H1 (cell line): ENCODE data around the gene EMC6. TPM values are rescaled to one million over a fixed set of nuclear protein-coding genes. Genes with fewer than 3 reads are reported as not detected.

Source experiments
- CTCF ChIA-PET: fragments of 300-600 bp; sonication (Branson Sonifier 250); formaldehyde crosslinking; loops from one replicate; lab custom pipeline; 2021; ENCODE audit not compliant: partially characterized antibody; lab: Charles Lee
- POLR2A ChIA-PET: fragments of 300-600 bp; sonication (Branson Sonifier 250); formaldehyde crosslinking; loops from one replicate; lab custom pipeline; 2021; ENCODE audit warnings: inconsistent platforms; ENCODE audit not compliant: partially characterized antibody; lab: Charles Lee
- DNase-seq, 2 experiments: peaks; one replicate each; pipeline versions ENCODE4 v3.0.0 to v3.0.0-alpha.2; 2010 to 2022; ENCODE audit warnings: low spot score in 2 of 2, low read depth in 1 of 2, mixed read lengths in 1 of 2
- FAIRE-seq: peaks from 2 replicates; lab custom pipeline; 2011; peaks lifted over from hg19 to GRCh38; lab: Jason Lieb, UNC
- H2AFZ ChIP-seq: 2 replicates; pipeline ENCODE4 v1.8.1; 2012; ENCODE audit warnings: low read length, inconsistent platforms
- H2AK5ac ChIP-seq: 2 replicates; pipeline ENCODE4 v1.6.1; 2013; ENCODE audit warnings: low read depth, low read length
- H2BK120ac ChIP-seq: replicated peaks from 2 replicates; pipeline ENCODE3; 2013; ENCODE audit warnings: low read depth, low read length, inconsistent platforms
- H2BK12ac ChIP-seq: 2 replicates; pipeline ENCODE4 v1.6.1; 2013; ENCODE audit warnings: low read depth, low read length
- H2BK15ac ChIP-seq: 2 replicates; pipeline ENCODE4 v1.6.1; 2013; ENCODE audit warnings: low read length
- H2BK20ac ChIP-seq: 2 replicates; pipeline ENCODE4 v1.6.1; 2013; ENCODE audit warnings: low read length
- H2BK5ac ChIP-seq: 2 replicates; pipeline ENCODE4 v1.6.1; 2013; ENCODE audit warnings: low read depth, low read length
- H3K14ac ChIP-seq: 2 replicates; pipeline ENCODE4 v1.6.1; 2013; ENCODE audit warnings: inconsistent platforms; ENCODE audit not compliant: insufficient read length
- H3K18ac ChIP-seq: 2 replicates; pipeline ENCODE4 v1.6.1; 2013; ENCODE audit warnings: low read length; ENCODE audit errors: extremely low read depth
- H3K23ac ChIP-seq: 2 replicates; pipeline ENCODE4 v1.6.1; 2013; ENCODE audit warnings: inconsistent platforms; ENCODE audit not compliant: insufficient read length
- H3K23me2 ChIP-seq: 2 replicates; pipeline ENCODE4 v1.6.1; 2013; ENCODE audit warnings: low read depth, low read length
- H3K27ac ChIP-seq: 2 replicates; pipeline ENCODE4 v1.6.1; 2011; ENCODE audit warnings: low read depth, low read length, inconsistent platforms
- H3K27me3 ChIP-seq, 4 experiments: replicated peaks in 1 of 4; 1 replicate in 1 of 4; 2 replicates in 3 of 4; pipeline versions ENCODE4 v1.6.1 to v1.8.1; 2011 to 2013; ENCODE audit warnings: low read length in 3 of 4, mild to moderate bottlenecking in 3 of 4, inconsistent platforms in 2 of 4, mixed read lengths in 2 of 4, moderate library complexity in 1 of 4; ENCODE audit not compliant: control insufficient read depth in 3 of 4, insufficient read depth in 3 of 4; ENCODE audit errors: extremely low read depth in 1 of 4
- H3K36me3 ChIP-seq, 4 experiments: 2 replicates each; pipeline versions ENCODE4 v1.6.1 to v1.8.1; 2011 to 2013; ENCODE audit warnings: mild to moderate bottlenecking in 4 of 4, low read length in 3 of 4, moderate library complexity in 2 of 4, control low read depth in 1 of 4, inconsistent platforms in 1 of 4; ENCODE audit not compliant: insufficient read depth in 4 of 4, control insufficient read depth in 2 of 4
- H3K4ac ChIP-seq: replicated peaks from 2 replicates; pipeline ENCODE3; 2013; ENCODE audit warnings: low read length, low read depth, mixed read lengths, inconsistent platforms; ENCODE audit not compliant: insufficient read length
- H3K4me1 ChIP-seq, 4 experiments: replicated peaks in 1 of 4; 1 replicate in 1 of 4; 2 replicates in 3 of 4; pipeline versions ENCODE4 v1.6.1 to v1.8.1; 2011 to 2013; ENCODE audit warnings: low read length in 3 of 4, inconsistent platforms in 2 of 4, mixed read lengths in 1 of 4; ENCODE audit not compliant: insufficient read depth in 4 of 4, control insufficient read depth in 3 of 4
- H3K4me2 ChIP-seq, 2 experiments: 2 replicates each; pipeline versions ENCODE4 v1.6.1 to v1.8.1; 2011 to 2013; ENCODE audit warnings: low read depth in 2 of 2, low read length in 2 of 2, control low read depth in 1 of 2, inconsistent platforms in 1 of 2, mild to moderate bottlenecking in 1 of 2; ENCODE audit not compliant: insufficient read depth in 1 of 2
- H3K4me3 ChIP-seq, 4 experiments: fragments of 200-600, 300-600 bp in 1 of 4; sonication (generic), shearing (Covaris generic), sonication (Bioruptor Twin) in 1 of 4; 2 replicates each; pipeline versions ENCODE4 v1.5.1 to v1.8.1; 2011 to 2016; ENCODE audit warnings: low read length in 4 of 4, low read depth in 3 of 4, control low read depth in 2 of 4, inconsistent platforms in 2 of 4, mild to moderate bottlenecking in 2 of 4, mixed read lengths in 1 of 4, moderate library complexity in 1 of 4; ENCODE audit not compliant: insufficient read depth in 2 of 4; ENCODE audit errors: extremely low read depth in 1 of 4
- H3K56ac ChIP-seq: replicated peaks from 2 replicates; pipeline ENCODE3; 2013; ENCODE audit warnings: low read depth, mild to moderate bottlenecking, mixed read lengths, low read length, inconsistent platforms; ENCODE audit not compliant: insufficient read length
- H3K79me1 ChIP-seq: 2 replicates; pipeline ENCODE4 v1.6.1; 2013; ENCODE audit warnings: low read depth, low read length, control low read depth
- H3K79me2 ChIP-seq, 2 experiments: 2 replicates each; pipeline versions ENCODE4 v1.6.1 to v1.8.1; 2012 to 2013; ENCODE audit warnings: low read length in 2 of 2, mild to moderate bottlenecking in 2 of 2, inconsistent platforms in 1 of 2; ENCODE audit not compliant: insufficient read depth in 2 of 2, control insufficient read depth in 1 of 2
- H3K9ac ChIP-seq, 4 experiments: replicated peaks in 1 of 4; 1 replicate in 1 of 4; 2 replicates in 3 of 4; pipeline versions ENCODE4 v1.6.1 to v1.8.1; 2011 to 2013; ENCODE audit warnings: low read depth in 3 of 4, low read length in 3 of 4, control low read depth in 2 of 4, mild to moderate bottlenecking in 2 of 4, moderate library complexity in 2 of 4, inconsistent platforms in 1 of 4; ENCODE audit errors: extremely low read depth in 1 of 4
- H3K9me3 ChIP-seq, 2 experiments: 2 replicates each; pipeline versions ENCODE4 v1.6.1 to v1.8.1; 2012 to 2013; ENCODE audit warnings: mild to moderate bottlenecking in 2 of 2, moderate library complexity in 2 of 2, control low read depth in 1 of 2, inconsistent platforms in 1 of 2, low read depth in 1 of 2, low read length in 1 of 2, mixed read lengths in 1 of 2; ENCODE audit not compliant: insufficient read depth in 2 of 2
- H4K20me1 ChIP-seq, 2 experiments: replicated peaks in 1 of 2; 2 replicates each; pipeline versions ENCODE3 to v1.8.1; 2011 to 2013; ENCODE audit warnings: inconsistent platforms in 2 of 2, low read length in 2 of 2, mild to moderate bottlenecking in 1 of 2; ENCODE audit not compliant: insufficient read depth in 2 of 2, control insufficient read depth in 1 of 2
- H4K5ac ChIP-seq: 2 replicates; pipeline ENCODE4 v1.6.1; 2013; ENCODE audit warnings: low read length, low read depth, mixed read lengths, inconsistent platforms; ENCODE audit not compliant: insufficient read length
- H4K8ac ChIP-seq: 2 replicates; pipeline ENCODE4 v1.8.0; 2013; ENCODE audit warnings: mild to moderate bottlenecking, moderate library complexity, low read length, inconsistent platforms; ENCODE audit not compliant: insufficient read depth; ENCODE audit errors: extremely low read depth
- H4K91ac ChIP-seq: replicated peaks from 2 replicates; pipeline ENCODE3; 2013; ENCODE audit warnings: low read length, mixed read lengths, inconsistent platforms; ENCODE audit not compliant: insufficient read length
- CBX5 ChIP-seq: fragments of 300-800, 300-1000 bp; sonication (generic); IDR thresholded peaks from 2 replicates; pipeline ENCODE4 v1.7.1; 2016; ENCODE audit warnings: antibody characterized with exemption, low read length, low read depth
- CHD2 ChIP-seq: IDR thresholded peaks from 2 replicates; pipeline ENCODE4 v1.6.1; 2012; ENCODE audit warnings: low read length, improper control_type of control experiment
- GABPA ChIP-seq: IDR thresholded peaks from 2 replicates; pipeline ENCODE4 v1.6.1; 2011; ENCODE audit warnings: mild to moderate bottlenecking, low read length, moderate library complexity, borderline replicate concordance; ENCODE audit not compliant: insufficient read depth
- HDAC2 ChIP-seq, 2 experiments: fragments of 300-600 bp in 1 of 2; sonication (generic) in 1 of 2; IDR thresholded peaks; 2 replicates each; pipeline ENCODE4 v1.6.1; 2011 to 2012; ENCODE audit warnings: low read depth in 2 of 2, low read length in 2 of 2, mild to moderate bottlenecking in 2 of 2, moderate library complexity in 2 of 2, borderline replicate concordance in 1 of 2, inconsistent platforms in 1 of 2
- HDAC6 ChIP-seq: IDR thresholded peaks from one replicate; pipeline ENCODE4 v1.7.1; 2012; ENCODE audit warnings: low read depth, mild to moderate bottlenecking, inconsistent platforms, low read length, moderate library complexity
- JUND ChIP-seq: IDR thresholded peaks from 2 replicates; pipeline ENCODE4 v1.6.1; 2011; ENCODE audit warnings: mild to moderate bottlenecking, improper control_type of control experiment, low read length
- RNF2 ChIP-seq: fragments of 200-900, 300-1000 bp; sonication (generic); IDR thresholded peaks from 2 replicates; pipeline ENCODE4 v1.7.1; 2016; ENCODE audit warnings: borderline replicate concordance, low read depth, mild to moderate bottlenecking, antibody characterized with exemption, low read length; ENCODE audit not compliant: poor library complexity, severe bottlenecking; ENCODE audit errors: missing control alignments
- TCF12 ChIP-seq: IDR thresholded peaks from 2 replicates; pipeline ENCODE4 v1.6.1; 2011; ENCODE audit warnings: low read depth, mild to moderate bottlenecking, low read length
- TEAD4 ChIP-seq: IDR thresholded peaks from 2 replicates; pipeline ENCODE4 v1.6.1; 2012; ENCODE audit warnings: low read depth, low read length, inconsistent platforms, mixed read lengths
- YY1 ChIP-seq: IDR thresholded peaks from 2 replicates; pipeline ENCODE4 v1.6.1; 2011; ENCODE audit warnings: low read depth, mild to moderate bottlenecking, low read length
- WGBS, 2 experiments: shearing (Covaris generic) in 1 of 2; methylation state at CpG; one replicate each; pipeline versions ENCODE4 v1.1.6 to v1.1.7; 2013 to 2015; ENCODE audit warnings: low lambda C conversion rate in 2 of 2, mixed read lengths in 2 of 2, inconsistent platforms in 1 of 2, low coverage in 1 of 2, missing lambda C conversion rate in 1 of 2; ENCODE audit not compliant: insufficient replicate concordance in 2 of 2, insufficient coverage in 1 of 2, insufficient read length in 1 of 2; ENCODE audit errors: extremely low coverage in 1 of 2, missing lambda C conversion rate in 1 of 2; 5-methylcytosine and 5-hydroxymethylcytosine counted together
- polyA plus RNA-seq, 7 experiments: library from polyadenylated mRNA; depleted of rRNA in 3 of 7; stranded (reverse) in 5 of 7; unstranded in 2 of 7; fragments of >200 nt in 5 of 7; fragments of 200-250 nt in 2 of 7; gene quantifications; 1 replicate in 5 of 7; 2 replicates in 1 of 7; 4 replicates in 1 of 7; pipeline versions ENCODE4 v1.2.1 to v1.2.3, GENCODE V29; 2011 to 2013; ENCODE audit warnings: missing spikeins in 2 of 7, mixed read lengths in 2 of 7
- total RNA-seq: library from RNA; stranded (reverse); fragmentation: NEBNext Ultra II Directional; extraction: Animal tissue kit (Norgen Biotek cat#: 25700); gene quantifications from 2 replicates; pipeline ENCODE4 v1.2.1, GENCODE V29; 2021
- TF ChIP-seq, protein P1 (sequence below): IDR thresholded peaks from 2 replicates; pipeline ENCODE4 v1.6.1; 2011; ENCODE audit warnings: low read depth, mild to moderate bottlenecking, low read length; ENCODE audit not compliant: insufficient read depth

Gene EMC6
- total and polyA plus RNA-seq, 2 of the 8 experiments (the other 6 are each of a cell fraction or from before 2014, with no cell fraction given) = 81.5 to 193 TPM

- H3K14ac ChIP-seq = no peak overlapping the region
- peaks cover 3% of the 10 kb centered on the region; the same call in 1 of the 2 replicates for H3K23me2 ChIP-seq
- H4K8ac ChIP-seq = no peak overlapping the region
- no peak overlapping the region for H3K4me3 ChIP-seq
- no peak overlapping the region; a peak in 1 of 4 replicates for H3K4me2 ChIP-seq
- FAIRE-seq (no peak), DNase-seq (no peak)
- no peak overlapping the region for H2BK15ac ChIP-seq
- no peak overlapping the region for H2BK5ac ChIP-seq
- H3K36me3 ChIP-seq = peaks cover 3 to 8% (median 3%) of the 10 kb centered on the region in 4 experiments; a peak in 5 of 8 replicates
- H3K4ac ChIP-seq = no peak overlapping the region
- no peaks in the 10 kb centered on the region for H3K9me3 ChIP-seq
- ChIA-PET POLR2A (interaction anchor here (1.3 to 3.5 kb wide), 4 partner anchors 11 to 16 kb away, joined by 3 to 16 read pairs (median 6); no protein-coding TSS in a partner anchor), CTCF (interaction anchor here (0.8 to 1.1 kb wide), 3 partner anchors 10 to 604 kb away, joined by 3 read pairs; no protein-coding TSS in a partner anchor)
- no peak overlapping the region for H4K5ac ChIP-seq
- H3K23ac ChIP-seq = no peak overlapping the region
- H2BK120ac ChIP-seq = no peak overlapping the region
- H3K4me1 ChIP-seq = peaks cover 0 to 8% (median 4%) of the 10 kb centered on the region in 4 experiments; a peak in 3 of 7 replicates
- H3K56ac ChIP-seq = no peak overlapping the region
- no peaks in the 10 kb centered on the region; a peak in 1 of 4 replicates for H3K79me2 ChIP-seq
- no peak overlapping the region for H3K18ac ChIP-seq
- no peak overlapping the region for H4K91ac ChIP-seq
- H2AFZ ChIP-seq = no peak overlapping the region
- H4K20me1 ChIP-seq = peaks cover 0 to 5% of the 10 kb centered on the region in 2 experiments
- H2BK12ac ChIP-seq = peak overlapping the region; percentile 27; the same call in 1 of the 2 replicates
- H3K9ac ChIP-seq = no peak overlapping the region
- no peak overlapping the region for H2AK5ac ChIP-seq
- WGBS, 2 experiments = 86% methylated on average over 10 of the region's 19 CpGs; no CpG with 5 or more reads in 1 of the 2 experiments
- H3K27ac ChIP-seq = no peak overlapping the region
- no peak overlapping the region for H2BK20ac ChIP-seq
- H3K27me3 ChIP-seq = no peaks in the 10 kb centered on the region
- H3K79me1 ChIP-seq = no peaks in the 10 kb centered on the region; the same call in 1 of the 2 replicates
- no peak for TF ChIP-seq YY1
- no peak for TF ChIP-seq RNF2
- TF ChIP-seq TEAD4 = no peak
- TF ChIP-seq, protein P1, sequence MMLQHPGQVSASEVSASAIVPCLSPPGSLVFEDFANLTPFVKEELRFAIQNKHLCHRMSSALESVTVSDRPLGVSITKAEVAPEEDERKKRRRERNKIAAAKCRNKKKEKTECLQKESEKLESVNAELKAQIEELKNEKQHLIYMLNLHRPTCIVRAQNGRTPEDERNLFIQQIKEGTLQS = no peak
- no peak for TF ChIP-seq GABPA
- TF ChIP-seq CHD2 = no peak
- TF ChIP-seq HDAC2 (IDR thresholded peaks at IDR 0.05; ENCODE audit: borderline replicate concordance in 1 of 2, low read depth in 2 of 2, low read length in 2 of 2) = no peak
- no peak for TF ChIP-seq JUND
- no peak for TF ChIP-seq HDAC6
- no peak for TF ChIP-seq TCF12
- no peak for TF ChIP-seq CBX5
Measured at GRCh38 chr17:3641717-3642486, 26.7 kb upstream of the EMC6 start.
